Suprapubic skin (tissue), 4 donors: ENCODE results near the gene GRIN2A. TPM values are rescaled to one million over a fixed set of nuclear protein-coding genes. Genes with fewer than 3 reads are reported as not detected.

Experiments used
- DNase-seq, 2 donors: peaks; one replicate each; pipeline ENCODE4 v3.0.0-alpha.2; 2019; ENCODE audit warnings: low spot score in 2 of 2
- H3K27ac ChIP-seq: fragments of 200-600 bp; sonication (generic); one replicate; pipeline ENCODE4 v1.5.1; 2019
- H3K27me3 ChIP-seq: fragments of 200-600 bp; sonication (generic); one replicate; pipeline ENCODE4 v1.5.1; 2019
- H3K36me3 ChIP-seq: fragments of 200-600 bp; sonication (generic); one replicate; pipeline ENCODE4 v1.5.1; 2019
- H3K4me1 ChIP-seq: fragments of 200-600 bp; sonication (generic); one replicate; pipeline ENCODE4 v1.5.1; 2019
- H3K4me3 ChIP-seq: fragments of 200-600 bp; sonication (generic); one replicate; pipeline ENCODE4 v1.5.1; 2019; ENCODE audit warnings: mild to moderate bottlenecking
- H3K9me3 ChIP-seq: fragments of 200-600 bp; sonication (generic); one replicate; pipeline ENCODE4 v1.5.1; 2019
- EP300 ChIP-seq: sonication (generic); formaldehyde crosslinking; IDR thresholded peaks from one replicate; pipeline ENCODE4 v1.6.1; 2017; ENCODE audit warnings: antibody characterized with exemption
- POLR2A ChIP-seq, 2 donors: fragments of 450-650 bp; IDR thresholded peaks; one replicate each; pipeline ENCODE4 v1.6.1; 2017; ENCODE audit warnings: antibody characterized with exemption in 2 of 2, mild to moderate bottlenecking in 2 of 2, moderate library complexity in 2 of 2
- POLR2AphosphoS5 ChIP-seq, 3 donors: sonication (generic); formaldehyde crosslinking; IDR thresholded peaks; one replicate each; pipeline ENCODE4 v1.6.1; 2017; ENCODE audit warnings: antibody characterized with exemption in 3 of 3
- WGBS: methylation state at CpG from one replicate; pipeline ENCODE4 v1.1.5; 2018; 5-methylcytosine and 5-hydroxymethylcytosine counted together
- total RNA-seq, 4 donors: library from RNA; depleted of rRNA; stranded (reverse); fragments of >200 nt; gene quantifications; one replicate each; pipeline ENCODE4 v1.1.0, GENCODE V29; 2016
- TF ChIP-seq, protein P1 (sequence below), 2 donors: fragments of 200-600 bp in 1 of 2; fragments of 450-650 bp in 1 of 2; sonication (generic) in 1 of 2; IDR thresholded peaks; one replicate each; pipeline ENCODE4 v1.5.1; 2016 to 2019; ENCODE audit warnings: antibody characterized with exemption in 2 of 2, mild to moderate bottlenecking in 1 of 2, moderate library complexity in 1 of 2

GRIN2A gene
- total RNA-seq, 4 donors from 2014 or later, result 0.08 to 5.4 (median 1.3) TPM

DNA sequence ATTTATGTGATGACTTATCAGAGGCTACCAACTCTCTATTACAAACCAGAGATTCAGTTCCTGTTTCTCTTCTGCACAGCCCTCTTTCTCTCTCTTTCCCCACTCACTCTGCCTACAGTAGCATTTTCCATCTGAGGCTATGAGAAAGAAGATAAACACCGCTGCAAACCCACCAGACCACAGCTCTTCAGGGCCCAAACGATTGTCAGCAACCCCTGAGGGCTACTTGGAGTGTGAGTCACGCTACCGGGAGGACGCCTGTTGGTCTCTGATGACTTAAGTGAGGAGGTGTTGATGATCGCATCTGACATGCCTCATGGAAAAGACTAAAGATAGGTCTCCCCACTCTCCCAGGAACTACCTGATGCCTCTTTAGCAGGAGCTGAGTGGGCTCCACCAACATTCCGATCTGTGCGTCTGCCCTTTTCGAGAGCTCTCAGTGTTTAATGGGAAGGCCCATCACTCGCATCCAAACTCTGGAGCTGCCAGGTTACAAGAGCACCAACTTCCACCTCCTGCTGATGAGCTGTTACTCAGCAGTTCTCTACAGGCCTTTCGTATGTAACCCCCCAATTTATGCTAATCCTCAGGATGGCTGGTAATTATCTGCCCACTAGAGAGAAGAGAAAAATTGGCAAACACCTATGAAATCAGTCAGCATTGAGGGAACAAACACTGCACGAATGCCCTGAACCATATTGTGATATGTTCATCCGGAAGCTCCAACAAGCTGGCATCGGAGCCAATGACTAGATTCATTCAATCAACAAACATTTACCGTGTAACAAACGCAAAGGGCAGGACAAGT, 9.2 kb downstream of the GRIN2A start:
- no peaks in the 10 kb centered on the region for H3K36me3 ChIP-seq
- H3K9me3 ChIP-seq, result no peaks in the 10 kb centered on the region
- no peak for TF ChIP-seq EP300
- TF ChIP-seq, protein P1, sequence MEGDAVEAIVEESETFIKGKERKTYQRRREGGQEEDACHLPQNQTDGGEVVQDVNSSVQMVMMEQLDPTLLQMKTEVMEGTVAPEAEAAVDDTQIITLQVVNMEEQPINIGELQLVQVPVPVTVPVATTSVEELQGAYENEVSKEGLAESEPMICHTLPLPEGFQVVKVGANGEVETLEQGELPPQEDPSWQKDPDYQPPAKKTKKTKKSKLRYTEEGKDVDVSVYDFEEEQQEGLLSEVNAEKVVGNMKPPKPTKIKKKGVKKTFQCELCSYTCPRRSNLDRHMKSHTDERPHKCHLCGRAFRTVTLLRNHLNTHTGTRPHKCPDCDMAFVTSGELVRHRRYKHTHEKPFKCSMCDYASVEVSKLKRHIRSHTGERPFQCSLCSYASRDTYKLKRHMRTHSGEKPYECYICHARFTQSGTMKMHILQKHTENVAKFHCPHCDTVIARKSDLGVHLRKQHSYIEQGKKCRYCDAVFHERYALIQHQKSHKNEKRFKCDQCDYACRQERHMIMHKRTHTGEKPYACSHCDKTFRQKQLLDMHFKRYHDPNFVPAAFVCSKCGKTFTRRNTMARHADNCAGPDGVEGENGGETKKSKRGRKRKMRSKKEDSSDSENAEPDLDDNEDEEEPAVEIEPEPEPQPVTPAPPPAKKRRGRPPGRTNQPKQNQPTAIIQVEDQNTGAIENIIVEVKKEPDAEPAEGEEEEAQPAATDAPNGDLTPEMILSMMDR (IDR thresholded peaks at IDR 0.05), result no peak
- no peak for TF ChIP-seq POLR2A (IDR thresholded peaks at IDR 0.05)
- TF ChIP-seq POLR2AphosphoS5 (IDR thresholded peaks at IDR 0.05), result no peak
- no peak for DNase-seq
- WGBS, result 85% methylated on average over 16 of the region's 16 CpGs
- H3K27ac ChIP-seq, result no peak overlapping the region
- H3K27me3 ChIP-seq, result peaks cover 8% of the 10 kb centered on the region
- H3K4me1 ChIP-seq, result no peaks in the 10 kb centered on the region
- no peak overlapping the region for H3K4me3 ChIP-seq

- Histone ChIP-seq H3K9me3 (no peaks in the 10 kb centered on the region), H3K36me3 (no peaks in the 10 kb centered on the region)
- no peak for DNase-seq
These were observed 11.0 kb downstream of the GRIN2A start for GRCh38 chr16:10171221-10171620.

GRCh38 chr16:10169904-10170410, 12.3 kb downstream of the GRIN2A start:
- no peaks in the 10 kb centered on the region for H3K9me3 ChIP-seq
- no peak overlapping the region for H3K27ac ChIP-seq
- H3K27me3 ChIP-seq, result no peaks in the 10 kb centered on the region
- no peak for TF ChIP-seq POLR2A (IDR thresholded peaks at IDR 0.05)
- TF ChIP-seq, protein P1 (IDR thresholded peaks at IDR 0.05), result no peak
- TF ChIP-seq EP300, result no peak
- TF ChIP-seq POLR2AphosphoS5 (IDR thresholded peaks at IDR 0.05), result no peak
- DNase-seq, result no peak
- WGBS, result 78% methylated on average over 2 of the region's 2 CpGs
- no peak overlapping the region for H3K4me3 ChIP-seq
- H3K4me1 ChIP-seq, result no peaks in the 10 kb centered on the region
- H3K36me3 ChIP-seq, result no peaks in the 10 kb centered on the region

More at GRCh38 chr16:10171221-10171620, 11.0 kb downstream of the GRIN2A start:
- Histone ChIP-seq H3K27me3 (no peaks in the 10 kb centered on the region), H3K27ac (no peak overlapping the region), H3K4me3 (no peak overlapping the region), H3K4me1 (no peaks in the 10 kb centered on the region)
- no peak for TF ChIP-seq POLR2AphosphoS5 (IDR thresholded peaks at IDR 0.05)
- TF ChIP-seq POLR2A (IDR thresholded peaks at IDR 0.05), result no peak
- no peak for TF ChIP-seq EP300
- TF ChIP-seq, protein P1 (IDR thresholded peaks at IDR 0.05), result no peak
- 48% methylated on average over 4 of the region's 4 CpGs for WGBS

DNA sequence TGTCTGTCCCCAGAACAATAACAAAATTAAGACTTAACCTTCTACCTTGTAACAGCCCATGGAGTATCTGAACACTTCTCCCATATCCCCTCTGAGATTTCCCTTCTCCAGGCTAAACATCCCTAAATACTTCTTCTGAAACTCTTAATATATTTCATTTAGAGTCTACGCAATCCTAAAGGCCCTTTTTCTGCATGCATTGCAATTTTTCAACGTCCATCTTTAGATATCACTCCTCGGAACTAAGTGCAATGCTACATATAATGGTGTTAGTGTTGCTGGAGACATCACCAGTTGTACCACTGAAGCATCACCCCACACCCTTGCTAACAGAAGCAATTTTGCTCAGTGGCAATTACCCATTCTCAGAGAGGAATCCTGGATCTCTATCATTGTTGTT, 13.2 kb downstream of the GRIN2A start:
- DNase-seq, result no peak
- Histone ChIP-seq H3K4me3 (no peak overlapping the region), H3K27ac (no peak overlapping the region), H3K4me1 (no peaks in the 10 kb centered on the region), H3K27me3 (no peaks in the 10 kb centered on the region), H3K36me3 (no peaks in the 10 kb centered on the region), H3K9me3 (no peaks in the 10 kb centered on the region)
- TF ChIP-seq POLR2AphosphoS5 (IDR thresholded peaks at IDR 0.05), result no peak
- TF ChIP-seq EP300, result no peak
- TF ChIP-seq, protein P1 (IDR thresholded peaks at IDR 0.05), result no peak
- no peak for TF ChIP-seq POLR2A (IDR thresholded peaks at IDR 0.05)
- WGBS, result 85% methylated on average over 3 of the region's 3 CpGs

- WGBS, result 44% methylated on average over 1 of the region's 1 CpG
- H3K4me3 ChIP-seq, result no peak overlapping the region
- TF ChIP-seq, protein P1 (IDR thresholded peaks at IDR 0.05), result no peak
- no peak for TF ChIP-seq POLR2AphosphoS5 (IDR thresholded peaks at IDR 0.05)
- TF ChIP-seq EP300, result no peak
- no peak for TF ChIP-seq POLR2A (IDR thresholded peaks at IDR 0.05)
- no peaks in the 10 kb centered on the region for H3K4me1 ChIP-seq
- no peak overlapping the region for H3K27ac ChIP-seq
- no peaks in the 10 kb centered on the region for H3K9me3 ChIP-seq
- no peak for DNase-seq
- H3K36me3 ChIP-seq, result no peaks in the 10 kb centered on the region
- H3K27me3 ChIP-seq, result no peaks in the 10 kb centered on the region
These were observed 14.0 kb downstream of the GRIN2A start for GRCh38 chr16:10168258-10168657.
